H1 (cell line): ENCODE measurements around the gene ESYT1. TPM values are rescaled to one million over a fixed set of nuclear protein-coding genes. Genes with fewer than 3 reads are reported as not detected.

Experiments used
- CTCF ChIA-PET: fragments of 300-600 bp; sonication (Branson Sonifier 250); formaldehyde crosslinking; loops from one replicate; lab custom pipeline; 2021; ENCODE audit not compliant: partially characterized antibody; lab: Charles Lee
- POLR2A ChIA-PET: fragments of 300-600 bp; sonication (Branson Sonifier 250); formaldehyde crosslinking; loops from one replicate; lab custom pipeline; 2021; ENCODE audit warnings: inconsistent platforms; ENCODE audit not compliant: partially characterized antibody; lab: Charles Lee
- DNase-seq, 2 experiments: peaks; one replicate each; pipeline versions ENCODE4 v3.0.0 to v3.0.0-alpha.2; 2010 to 2022; ENCODE audit warnings: low spot score in 2 of 2, low read depth in 1 of 2, mixed read lengths in 1 of 2
- FAIRE-seq: peaks from 2 replicates; lab custom pipeline; 2011; peaks lifted over from hg19 to GRCh38; lab: Jason Lieb, UNC
- H2AFZ ChIP-seq: 2 replicates; pipeline ENCODE4 v1.8.1; 2012; ENCODE audit warnings: low read length, inconsistent platforms
- H2AK5ac ChIP-seq: 2 replicates; pipeline ENCODE4 v1.6.1; 2013; ENCODE audit warnings: low read depth, low read length
- H2BK120ac ChIP-seq: replicated peaks from 2 replicates; pipeline ENCODE3; 2013; ENCODE audit warnings: low read depth, low read length, inconsistent platforms
- H2BK12ac ChIP-seq: 2 replicates; pipeline ENCODE4 v1.6.1; 2013; ENCODE audit warnings: low read depth, low read length
- H2BK15ac ChIP-seq: 2 replicates; pipeline ENCODE4 v1.6.1; 2013; ENCODE audit warnings: low read length
- H2BK20ac ChIP-seq: 2 replicates; pipeline ENCODE4 v1.6.1; 2013; ENCODE audit warnings: low read length
- H2BK5ac ChIP-seq: 2 replicates; pipeline ENCODE4 v1.6.1; 2013; ENCODE audit warnings: low read depth, low read length
- H3K14ac ChIP-seq: 2 replicates; pipeline ENCODE4 v1.6.1; 2013; ENCODE audit warnings: inconsistent platforms; ENCODE audit not compliant: insufficient read length
- H3K18ac ChIP-seq: 2 replicates; pipeline ENCODE4 v1.6.1; 2013; ENCODE audit warnings: low read length; ENCODE audit errors: extremely low read depth
- H3K23ac ChIP-seq: 2 replicates; pipeline ENCODE4 v1.6.1; 2013; ENCODE audit warnings: inconsistent platforms; ENCODE audit not compliant: insufficient read length
- H3K23me2 ChIP-seq: 2 replicates; pipeline ENCODE4 v1.6.1; 2013; ENCODE audit warnings: low read depth, low read length
- H3K27ac ChIP-seq: 2 replicates; pipeline ENCODE4 v1.6.1; 2011; ENCODE audit warnings: low read depth, low read length, inconsistent platforms
- H3K27me3 ChIP-seq, 4 experiments: replicated peaks in 1 of 4; 1 replicate in 1 of 4; 2 replicates in 3 of 4; pipeline versions ENCODE4 v1.6.1 to v1.8.1; 2011 to 2013; ENCODE audit warnings: low read length in 3 of 4, mild to moderate bottlenecking in 3 of 4, inconsistent platforms in 2 of 4, mixed read lengths in 2 of 4, moderate library complexity in 1 of 4; ENCODE audit not compliant: control insufficient read depth in 3 of 4, insufficient read depth in 3 of 4; ENCODE audit errors: extremely low read depth in 1 of 4
- H3K36me3 ChIP-seq, 4 experiments: 2 replicates each; pipeline versions ENCODE4 v1.6.1 to v1.8.1; 2011 to 2013; ENCODE audit warnings: mild to moderate bottlenecking in 4 of 4, low read length in 3 of 4, moderate library complexity in 2 of 4, control low read depth in 1 of 4, inconsistent platforms in 1 of 4; ENCODE audit not compliant: insufficient read depth in 4 of 4, control insufficient read depth in 2 of 4
- H3K4ac ChIP-seq: replicated peaks from 2 replicates; pipeline ENCODE3; 2013; ENCODE audit warnings: low read length, low read depth, mixed read lengths, inconsistent platforms; ENCODE audit not compliant: insufficient read length
- H3K4me1 ChIP-seq, 4 experiments: replicated peaks in 1 of 4; 1 replicate in 1 of 4; 2 replicates in 3 of 4; pipeline versions ENCODE4 v1.6.1 to v1.8.1; 2011 to 2013; ENCODE audit warnings: low read length in 3 of 4, inconsistent platforms in 2 of 4, mixed read lengths in 1 of 4; ENCODE audit not compliant: insufficient read depth in 4 of 4, control insufficient read depth in 3 of 4
- H3K4me2 ChIP-seq, 2 experiments: 2 replicates each; pipeline versions ENCODE4 v1.6.1 to v1.8.1; 2011 to 2013; ENCODE audit warnings: low read depth in 2 of 2, low read length in 2 of 2, control low read depth in 1 of 2, inconsistent platforms in 1 of 2, mild to moderate bottlenecking in 1 of 2; ENCODE audit not compliant: insufficient read depth in 1 of 2
- H3K4me3 ChIP-seq, 4 experiments: fragments of 200-600, 300-600 bp in 1 of 4; sonication (generic), shearing (Covaris generic), sonication (Bioruptor Twin) in 1 of 4; 2 replicates each; pipeline versions ENCODE4 v1.5.1 to v1.8.1; 2011 to 2016; ENCODE audit warnings: low read length in 4 of 4, low read depth in 3 of 4, control low read depth in 2 of 4, inconsistent platforms in 2 of 4, mild to moderate bottlenecking in 2 of 4, mixed read lengths in 1 of 4, moderate library complexity in 1 of 4; ENCODE audit not compliant: insufficient read depth in 2 of 4; ENCODE audit errors: extremely low read depth in 1 of 4
- H3K56ac ChIP-seq: replicated peaks from 2 replicates; pipeline ENCODE3; 2013; ENCODE audit warnings: low read depth, mild to moderate bottlenecking, mixed read lengths, low read length, inconsistent platforms; ENCODE audit not compliant: insufficient read length
- H3K79me1 ChIP-seq: 2 replicates; pipeline ENCODE4 v1.6.1; 2013; ENCODE audit warnings: low read depth, low read length, control low read depth
- H3K79me2 ChIP-seq, 2 experiments: 2 replicates each; pipeline versions ENCODE4 v1.6.1 to v1.8.1; 2012 to 2013; ENCODE audit warnings: low read length in 2 of 2, mild to moderate bottlenecking in 2 of 2, inconsistent platforms in 1 of 2; ENCODE audit not compliant: insufficient read depth in 2 of 2, control insufficient read depth in 1 of 2
- H3K9ac ChIP-seq, 4 experiments: replicated peaks in 1 of 4; 1 replicate in 1 of 4; 2 replicates in 3 of 4; pipeline versions ENCODE4 v1.6.1 to v1.8.1; 2011 to 2013; ENCODE audit warnings: low read depth in 3 of 4, low read length in 3 of 4, control low read depth in 2 of 4, mild to moderate bottlenecking in 2 of 4, moderate library complexity in 2 of 4, inconsistent platforms in 1 of 4; ENCODE audit errors: extremely low read depth in 1 of 4
- H3K9me3 ChIP-seq, 2 experiments: 2 replicates each; pipeline versions ENCODE4 v1.6.1 to v1.8.1; 2012 to 2013; ENCODE audit warnings: mild to moderate bottlenecking in 2 of 2, moderate library complexity in 2 of 2, control low read depth in 1 of 2, inconsistent platforms in 1 of 2, low read depth in 1 of 2, low read length in 1 of 2, mixed read lengths in 1 of 2; ENCODE audit not compliant: insufficient read depth in 2 of 2
- H4K20me1 ChIP-seq, 2 experiments: replicated peaks in 1 of 2; 2 replicates each; pipeline versions ENCODE3 to v1.8.1; 2011 to 2013; ENCODE audit warnings: inconsistent platforms in 2 of 2, low read length in 2 of 2, mild to moderate bottlenecking in 1 of 2; ENCODE audit not compliant: insufficient read depth in 2 of 2, control insufficient read depth in 1 of 2
- H4K5ac ChIP-seq: 2 replicates; pipeline ENCODE4 v1.6.1; 2013; ENCODE audit warnings: low read length, low read depth, mixed read lengths, inconsistent platforms; ENCODE audit not compliant: insufficient read length
- H4K8ac ChIP-seq: 2 replicates; pipeline ENCODE4 v1.8.0; 2013; ENCODE audit warnings: mild to moderate bottlenecking, moderate library complexity, low read length, inconsistent platforms; ENCODE audit not compliant: insufficient read depth; ENCODE audit errors: extremely low read depth
- H4K91ac ChIP-seq: replicated peaks from 2 replicates; pipeline ENCODE3; 2013; ENCODE audit warnings: low read length, mixed read lengths, inconsistent platforms; ENCODE audit not compliant: insufficient read length
- ASH2L ChIP-seq: fragments of 200-600, 300-600 bp; sonication (generic); IDR thresholded peaks from one replicate; pipeline ENCODE4 v1.7.1; 2017; ENCODE audit warnings: low read length
- POLR2A ChIP-seq, 2 experiments: IDR thresholded peaks; 1 replicate in 1 of 2; 2 replicates in 1 of 2; pipeline ENCODE4 v1.6.1; 2011; ENCODE audit warnings: low read depth in 2 of 2, low read length in 2 of 2, mild to moderate bottlenecking in 2 of 2; ENCODE audit errors: control extremely low read depth in 1 of 2
- POLR2AphosphoS5 ChIP-seq: IDR thresholded peaks from 2 replicates; pipeline ENCODE4 v1.6.1; 2011; ENCODE audit warnings: low read depth, low read length
- WGBS, 2 experiments: shearing (Covaris generic) in 1 of 2; methylation state at CpG; one replicate each; pipeline versions ENCODE4 v1.1.6 to v1.1.7; 2013 to 2015; ENCODE audit warnings: low lambda C conversion rate in 2 of 2, mixed read lengths in 2 of 2, inconsistent platforms in 1 of 2, low coverage in 1 of 2, missing lambda C conversion rate in 1 of 2; ENCODE audit not compliant: insufficient replicate concordance in 2 of 2, insufficient coverage in 1 of 2, insufficient read length in 1 of 2; ENCODE audit errors: extremely low coverage in 1 of 2, missing lambda C conversion rate in 1 of 2; 5-methylcytosine and 5-hydroxymethylcytosine counted together
- polyA plus RNA-seq, 7 experiments: library from polyadenylated mRNA; depleted of rRNA in 3 of 7; stranded (reverse) in 5 of 7; unstranded in 2 of 7; fragments of >200 nt in 5 of 7; fragments of 200-250 nt in 2 of 7; gene quantifications; 1 replicate in 5 of 7; 2 replicates in 1 of 7; 4 replicates in 1 of 7; pipeline versions ENCODE4 v1.2.1 to v1.2.3, GENCODE V29; 2011 to 2013; ENCODE audit warnings: missing spikeins in 2 of 7, mixed read lengths in 2 of 7
- total RNA-seq: library from RNA; stranded (reverse); fragmentation: NEBNext Ultra II Directional; extraction: Animal tissue kit (Norgen Biotek cat#: 25700); gene quantifications from 2 replicates; pipeline ENCODE4 v1.2.1, GENCODE V29; 2021

The ESYT1 gene
- total and polyA plus RNA-seq, 2 of the 8 experiments (the other 6 are each of a cell fraction or from before 2014, with no cell fraction given) = 86.9 to 165 TPM

- 92% methylated on average over 10 of the region's 10 CpGs; no CpG with 5 or more reads in 1 of the 2 experiments for WGBS, 2 experiments
- no peak overlapping the region for H2AK5ac ChIP-seq
- CTCF ChIA-PET = interaction anchor here (0.9 to 6.8 kb wide), 12 partner anchors 10 to 1020 kb away, joined by 3 to 47 read pairs (median 5); partner anchors contain the start of genes ESYT1, MYL6B, RNF41 and SMARCC2
Measured at GRCh38 chr12:56161690-56162351, 33.8 kb downstream of the ESYT1 start.

More at GRCh38 chr12:56161690-56162351, 33.8 kb downstream of the ESYT1 start:
- Histone ChIP-seq H4K5ac (no peak overlapping the region), H3K27me3 (no peaks in the 10 kb centered on the region), H3K9me3 (no peaks in the 10 kb centered on the region), H2AFZ (no peak overlapping the region), H4K8ac (peak overlapping the region; percentile 46), H3K36me3 (peaks cover 30 to 71% (median 54%) of the 10 kb centered on the region in 4 experiments), H2BK120ac (no peak overlapping the region), H2BK15ac (no peak overlapping the region), H3K18ac (no peak overlapping the region)
- TF ChIP-seq ASH2L (peak; percentile 3), POLR2A (IDR thresholded peaks at IDR 0.05; ENCODE audit: control extremely low read depth in 1 of 2, low read depth in 2 of 2, low read length in 2 of 2) (no peak), POLR2AphosphoS5 (peak; percentile 24)
- TF ChIP-seq, all 59 proteins: peak for 2
- Histone ChIP-seq H3K4me1 (peaks cover 3 to 33% (median 20%) of the 10 kb centered on the region in 4 experiments), H3K9ac (no peak overlapping the region), H3K4ac (no peak overlapping the region), H3K4me3 (no peak overlapping the region), H3K23me2 (peaks cover 19% of the 10 kb centered on the region), H2BK20ac (no peak overlapping the region), H4K91ac (no peak overlapping the region), H3K79me1 (peaks cover 3% of the 10 kb centered on the region; the same call in 1 of the 2 replicates), H3K14ac (no peak overlapping the region), H2BK5ac (no peak overlapping the region; the same call in 1 of the 2 replicates), H3K27ac (no peak overlapping the region), H3K79me2 (peaks cover 3 to 25% of the 10 kb centered on the region in 2 experiments), H2BK12ac (no peak overlapping the region), H3K56ac (no peak overlapping the region), H3K4me2 (peak overlapping the region in 1 of 2 experiments; percentile 77; a peak in 1 of 4 replicates), H3K23ac (no peak overlapping the region), H4K20me1 (peaks cover 11 to 23% of the 10 kb centered on the region in 2 experiments)
- no peak for FAIRE-seq
- POLR2A ChIA-PET = interaction anchor here (0.7 to 15.6 kb wide), 21 partner anchors 8 to 197 kb away, joined by 3 to 656 read pairs (median 4); partner anchors contain the start of genes CNPY2, ERBB3, PA2G4 and RNF41
- DNase-seq = no peak
